BE2C (cell line): ENCODE results near the gene NIT1.

Experiments
- DNase-seq: peaks from one replicate; pipeline ENCODE4 v3.0.0-alpha.2; 2020
- H3K27me3 ChIP-seq: fragments of 250-450 bp; sonication (Bioruptor Pico); 2 replicates; pipeline ENCODE4 v1.5.1; 2020; ENCODE audit warnings: mild to moderate bottlenecking
- H3K36me3 ChIP-seq: fragments of 250-450 bp; sonication (Bioruptor Pico); 2 replicates; pipeline ENCODE4 v1.5.1; 2020; ENCODE audit warnings: mild to moderate bottlenecking
- H3K4me1 ChIP-seq: fragments of 250-450 bp; sonication (Bioruptor Pico); 2 replicates; pipeline ENCODE4 v1.5.1; 2020
- H3K4me3 ChIP-seq: 2 replicates; pipeline ENCODE4 v1.5.1; 2011; ENCODE audit warnings: low read depth, low read length
- H3K9me3 ChIP-seq: fragments of 250-450 bp; sonication (Bioruptor Pico); 2 replicates; pipeline ENCODE4 v1.5.1; 2020
- TF ChIP-seq, protein P1 (sequence below): IDR thresholded peaks from 2 replicates; pipeline ENCODE4 v1.5.1; 2012; ENCODE audit warnings: mild to moderate bottlenecking, low read depth, low read length

The NIT1 gene

GRCh38 chr1:161122967-161123366 is 5.1 kb downstream of the NIT1 start:
- H3K4me1 ChIP-seq: peaks cover 8% of the 10 kb centered on the region
- H3K27me3 ChIP-seq: no peaks in the 10 kb centered on the region
- H3K9me3 ChIP-seq: no peaks in the 10 kb centered on the region
- TF ChIP-seq, protein P1, sequence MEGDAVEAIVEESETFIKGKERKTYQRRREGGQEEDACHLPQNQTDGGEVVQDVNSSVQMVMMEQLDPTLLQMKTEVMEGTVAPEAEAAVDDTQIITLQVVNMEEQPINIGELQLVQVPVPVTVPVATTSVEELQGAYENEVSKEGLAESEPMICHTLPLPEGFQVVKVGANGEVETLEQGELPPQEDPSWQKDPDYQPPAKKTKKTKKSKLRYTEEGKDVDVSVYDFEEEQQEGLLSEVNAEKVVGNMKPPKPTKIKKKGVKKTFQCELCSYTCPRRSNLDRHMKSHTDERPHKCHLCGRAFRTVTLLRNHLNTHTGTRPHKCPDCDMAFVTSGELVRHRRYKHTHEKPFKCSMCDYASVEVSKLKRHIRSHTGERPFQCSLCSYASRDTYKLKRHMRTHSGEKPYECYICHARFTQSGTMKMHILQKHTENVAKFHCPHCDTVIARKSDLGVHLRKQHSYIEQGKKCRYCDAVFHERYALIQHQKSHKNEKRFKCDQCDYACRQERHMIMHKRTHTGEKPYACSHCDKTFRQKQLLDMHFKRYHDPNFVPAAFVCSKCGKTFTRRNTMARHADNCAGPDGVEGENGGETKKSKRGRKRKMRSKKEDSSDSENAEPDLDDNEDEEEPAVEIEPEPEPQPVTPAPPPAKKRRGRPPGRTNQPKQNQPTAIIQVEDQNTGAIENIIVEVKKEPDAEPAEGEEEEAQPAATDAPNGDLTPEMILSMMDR: no peak
- H3K4me3 ChIP-seq: no peak overlapping the region
- no peak for DNase-seq
- H3K36me3 ChIP-seq: peaks cover 66% of the 10 kb centered on the region

DNA sequence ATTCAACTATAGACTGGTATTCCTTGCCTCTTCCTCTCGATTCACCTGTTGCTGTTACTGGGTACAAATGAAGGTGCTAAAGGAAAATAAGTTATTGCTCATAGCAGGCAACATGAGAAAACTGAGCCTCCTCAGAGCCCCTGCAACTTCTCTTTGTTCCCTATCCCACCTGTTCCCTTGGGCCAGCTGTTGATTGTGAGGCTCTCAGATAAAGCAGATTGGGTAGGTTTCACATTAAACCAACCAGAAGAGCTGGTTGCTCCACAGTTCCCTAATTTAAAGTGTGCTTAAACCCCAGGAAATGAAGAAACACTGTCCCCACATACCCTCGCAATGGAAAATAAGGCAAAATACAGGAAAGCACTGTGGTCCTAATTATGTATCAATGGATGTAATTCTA is 9.7 kb downstream of the NIT1 start:
- Histone ChIP-seq H3K36me3 (peaks cover 69% of the 10 kb centered on the region), H3K4me1 (peaks cover 4% of the 10 kb centered on the region; the same call in 1 of the 2 replicates), H3K27me3 (no peaks in the 10 kb centered on the region), H3K4me3 (no peak overlapping the region), H3K9me3 (no peaks in the 10 kb centered on the region)
- TF ChIP-seq, protein P1: no peak
- no peak for DNase-seq

- Histone ChIP-seq H3K4me3 (no peak overlapping the region), H3K9me3 (no peaks in the 10 kb centered on the region), H3K4me1 (peaks cover 4% of the 10 kb centered on the region; the same call in 1 of the 2 replicates), H3K36me3 (peaks cover 61% of the 10 kb centered on the region), H3K27me3 (no peaks in the 10 kb centered on the region)
- TF ChIP-seq, protein P1: no peak
- DNase-seq: no peak
Measured at GRCh38 chr1:161128591-161129420, 10.9 kb downstream of the NIT1 start.

DNA sequence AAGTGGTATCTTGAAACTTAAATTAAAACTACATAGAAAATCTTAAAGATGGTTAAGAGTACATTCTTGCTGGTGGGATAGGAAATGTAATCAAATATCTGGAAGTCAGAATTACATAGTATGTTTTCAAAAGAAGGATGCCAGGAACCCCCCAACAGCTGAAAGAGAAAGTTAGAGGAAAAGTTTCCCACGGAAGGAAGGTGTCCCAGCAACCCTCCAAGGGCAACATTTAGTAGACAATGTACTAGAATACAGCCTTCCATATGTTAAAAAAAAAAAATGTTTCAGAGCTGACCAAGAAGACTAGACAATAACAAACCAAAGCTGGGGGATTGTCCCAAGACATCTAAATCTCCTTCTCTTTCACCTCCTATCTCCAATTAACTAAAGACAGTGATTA is 12.4 kb downstream of the NIT1 start:
- Histone ChIP-seq H3K9me3 (no peaks in the 10 kb centered on the region), H3K4me3 (no peak overlapping the region), H3K27me3 (no peaks in the 10 kb centered on the region), H3K4me1 (peaks cover 4% of the 10 kb centered on the region; the same call in 1 of the 2 replicates), H3K36me3 (peaks cover 46% of the 10 kb centered on the region)
- TF ChIP-seq, protein P1: no peak
- DNase-seq: no peak

GRCh38 chr1:161131523-161132409 is 13.9 kb downstream of the NIT1 start:
- Histone ChIP-seq H3K4me3 (peak overlapping the region; percentile 78), H3K27me3 (no peaks in the 10 kb centered on the region), H3K9me3 (no peaks in the 10 kb centered on the region), H3K4me1 (peaks cover 4% of the 10 kb centered on the region; the same call in 1 of the 2 replicates), H3K36me3 (peaks cover 36% of the 10 kb centered on the region)
- no peak for DNase-seq
- TF ChIP-seq, protein P1: no peak
